NCI-H1048 (cell line): ENCODE data around the gene TBXA2R.
A peak's percentile ranks its signal among the peaks of the same experiment; 100 is the strongest.
"Not testable (repeated sequence)": the region's sequence is repeated elsewhere in the genome, so short reads cannot be mapped to it uniquely, and the experiment has no call there.

Experiments
- DNase-seq: peaks from one replicate; lab custom pipeline; 2025; lab: John Stamatoyannopoulos, UW

The TBXA2R gene

GRCh38 chr19:3577723-3578344 lies 28.8 kb downstream of the TBXA2R start:
- DNase-seq: no peak

DNA sequence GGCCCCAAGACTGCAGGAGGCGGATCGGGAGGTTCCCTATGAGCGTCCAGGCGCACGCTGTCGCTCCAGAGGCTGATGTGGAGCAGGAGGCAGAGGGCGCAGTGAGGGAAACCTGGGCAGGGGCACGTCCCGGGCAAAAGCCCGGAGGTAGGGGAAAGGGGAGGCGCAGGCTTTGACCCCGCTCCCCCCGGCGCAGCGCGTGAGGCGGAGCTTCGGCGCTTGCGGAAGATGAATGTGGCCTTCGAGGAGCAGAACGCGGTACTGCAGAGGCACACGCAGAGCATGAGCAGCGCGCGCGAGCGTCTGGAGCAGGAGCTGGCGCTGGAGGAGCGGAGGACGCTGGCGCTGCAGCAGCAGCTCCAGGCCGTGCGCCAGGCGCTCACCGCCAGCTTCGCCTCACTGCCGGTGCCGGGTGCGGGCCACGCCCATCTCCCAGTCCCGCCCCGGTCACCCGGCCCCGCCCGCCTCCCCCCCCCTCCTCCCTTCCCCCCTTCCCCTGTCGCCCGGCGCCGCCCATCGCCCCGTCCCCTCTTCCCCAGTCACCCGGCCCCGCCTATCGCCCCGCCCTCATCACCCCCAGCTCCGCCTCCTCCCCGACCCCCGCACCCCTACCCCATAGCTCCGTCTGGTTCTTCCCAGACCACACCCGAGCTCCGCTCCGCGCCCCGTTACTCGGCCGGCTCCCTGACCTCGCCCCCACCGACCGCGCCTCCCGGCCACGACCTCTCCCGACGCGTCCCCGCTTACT lies 29.8 kb downstream of the TBXA2R start:
- DNase-seq: no peak

DNA sequence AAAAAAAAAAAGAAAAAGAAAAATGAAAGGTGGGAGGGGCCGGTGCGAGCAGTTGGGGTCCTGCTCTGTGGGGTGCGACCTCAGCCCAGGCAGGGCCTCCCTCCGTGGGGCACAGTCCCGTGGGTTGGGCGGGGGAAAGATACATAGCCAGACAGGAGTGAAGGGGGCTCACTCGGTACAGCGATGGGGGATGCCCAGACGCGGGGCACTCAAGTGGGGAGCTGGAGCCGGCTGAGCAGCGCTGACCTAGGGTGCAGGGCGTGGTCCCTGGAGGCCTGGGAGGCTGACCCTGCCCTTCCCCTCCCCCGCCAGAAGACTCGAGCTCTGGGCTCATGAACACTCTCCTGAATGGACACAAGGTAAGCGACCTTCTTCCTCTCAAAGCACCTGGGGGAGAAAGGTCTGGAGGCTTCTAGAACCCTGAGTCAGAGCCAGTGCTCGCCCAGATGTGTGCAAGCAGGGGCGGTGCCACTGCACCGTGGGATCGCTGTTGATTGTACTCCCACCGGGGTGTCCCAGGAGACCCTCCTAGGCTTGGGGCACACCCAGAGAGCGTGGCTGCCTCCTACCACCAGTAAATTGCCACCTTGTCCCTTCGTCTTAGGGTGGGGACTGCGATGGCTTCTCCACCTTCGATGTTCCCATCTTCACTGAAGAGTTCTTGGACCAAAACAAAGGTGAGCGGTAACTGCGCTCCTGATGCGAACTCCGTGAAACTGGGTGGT lies 30.6 kb downstream of the TBXA2R start:
- DNase-seq: no peak

DNA sequence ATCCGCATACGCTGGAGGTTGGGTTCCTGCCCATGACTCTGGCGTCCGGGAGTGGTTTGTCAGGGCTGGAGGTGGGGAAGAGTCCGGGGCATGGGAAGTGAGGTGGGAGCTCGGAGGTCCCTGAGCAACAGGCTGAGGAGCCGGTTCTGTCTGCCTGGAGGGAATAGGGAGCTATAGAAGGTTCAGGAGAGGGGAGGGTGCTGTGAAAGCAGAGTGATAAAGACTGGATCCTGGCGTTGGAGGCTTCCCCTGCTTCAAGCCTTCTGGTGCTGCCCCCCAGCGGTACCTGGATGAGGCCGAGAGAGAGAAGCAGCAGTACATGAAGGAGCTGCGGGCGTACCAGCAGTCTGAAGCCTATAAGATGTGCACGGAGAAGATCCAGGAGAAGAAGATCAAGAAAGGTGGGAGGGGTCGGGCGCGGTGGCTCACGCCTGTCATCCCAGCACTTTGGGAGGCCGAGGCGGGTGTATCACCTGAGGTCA lies 31.4 kb downstream of the TBXA2R start:
- no peak for DNase-seq

DNA sequence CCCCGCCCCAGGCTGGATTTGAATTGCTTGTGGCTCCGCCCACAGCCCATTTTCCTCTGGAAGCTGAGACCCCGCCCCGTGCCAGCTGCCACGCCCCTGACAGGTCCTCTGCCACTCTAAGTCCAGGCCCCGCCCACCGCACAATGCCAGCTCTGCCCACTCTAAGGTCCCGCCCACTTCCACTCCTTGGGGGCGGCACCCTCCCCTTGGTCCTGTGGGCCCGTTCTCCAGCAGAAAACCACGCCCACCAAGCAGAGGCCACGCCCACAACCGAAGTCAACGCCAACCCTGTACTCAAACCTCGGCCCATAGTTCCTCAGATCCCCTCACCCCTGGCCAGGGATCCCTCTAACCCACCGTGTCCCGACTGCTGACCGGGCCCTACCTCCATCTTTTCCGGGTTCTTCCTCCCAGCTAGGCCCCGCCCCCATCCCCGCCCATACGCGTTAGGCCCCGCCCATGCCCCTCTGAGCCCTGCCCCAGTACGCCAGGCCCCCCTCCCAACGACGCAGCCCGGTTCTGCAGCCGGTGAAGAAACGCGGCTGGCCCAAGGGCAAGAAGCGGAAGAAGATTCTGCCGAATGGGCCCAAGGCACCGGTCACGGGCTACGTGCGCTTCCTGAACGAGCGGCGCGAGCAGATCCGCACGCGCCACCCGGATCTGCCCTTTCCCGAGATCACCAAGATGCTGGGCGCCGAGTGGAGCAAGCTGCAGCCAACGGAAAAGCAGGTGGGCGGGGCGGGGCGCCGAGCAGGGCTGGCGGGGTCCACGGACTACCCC lies 32.6 kb downstream of the TBXA2R start:
- DNase-seq: peak; percentile 98

GRCh38 chr19:3573162-3573857 lies 33.4 kb downstream of the TBXA2R start:
- DNase-seq: no peak

- DNase-seq: no peak
Measured at GRCh38 chr19:3572855-3573161, 33.9 kb downstream of the TBXA2R start, which contains the start of gene HMG20B. TSS of gene HMG20B (plus strand) at chr19:3572944. CDS start at chr19:3573310, 366 bp downstream.

DNA sequence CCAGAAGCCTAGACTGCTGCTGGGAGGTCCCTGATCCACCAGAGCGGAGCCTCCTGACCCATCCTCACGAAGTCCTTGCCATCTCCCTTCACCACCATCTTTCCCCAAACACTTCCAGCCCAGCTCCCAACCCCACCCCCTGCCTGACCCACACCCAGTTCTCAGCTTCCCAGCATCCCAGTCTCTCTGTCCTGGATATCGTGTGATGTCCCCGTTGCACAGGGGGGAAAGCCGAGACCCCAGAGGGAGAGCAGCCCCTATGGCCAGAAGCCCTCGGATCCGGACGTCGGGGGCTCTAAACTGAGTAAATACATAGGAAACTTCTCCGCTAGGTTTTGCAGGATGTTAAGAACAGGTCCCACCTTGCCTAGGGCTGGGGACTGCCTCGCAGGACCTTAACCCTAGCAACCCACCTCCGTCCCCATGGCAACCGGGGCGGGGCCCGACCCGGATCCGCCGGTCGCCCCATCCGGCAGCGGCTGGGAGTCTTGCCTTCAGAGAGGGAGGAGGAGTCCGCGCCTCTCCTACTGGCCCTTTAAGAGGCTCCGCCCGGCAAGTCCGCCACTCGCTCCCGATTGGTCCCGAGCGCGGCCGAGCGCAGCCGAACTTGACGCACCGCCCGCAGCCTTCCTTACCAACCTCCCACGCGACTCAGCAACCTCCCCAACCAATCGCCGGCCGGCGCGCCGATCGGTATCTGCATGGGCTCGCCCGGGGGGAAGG lies 34.4 kb downstream of the TBXA2R start:
- DNase-seq: peak; percentile 97

DNA sequence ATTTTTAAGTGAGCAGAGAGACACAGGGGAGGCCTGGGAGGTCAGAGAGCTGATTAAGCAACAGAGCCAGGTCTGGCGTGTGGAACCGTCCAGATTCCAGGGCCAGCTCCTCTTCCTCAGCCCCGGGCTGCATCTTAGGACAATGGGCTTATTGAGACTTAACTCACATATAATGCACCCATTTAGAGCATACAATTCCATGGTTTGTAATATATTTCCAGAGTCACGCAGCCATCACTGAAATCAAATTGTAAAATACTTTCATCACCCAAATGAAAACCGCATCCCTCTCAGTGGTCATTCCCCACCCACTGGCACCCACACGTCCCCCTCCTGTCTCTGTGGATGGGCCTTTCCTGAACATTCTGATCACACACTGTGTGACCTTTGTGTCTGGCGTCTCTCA lies 36.1 kb downstream of the TBXA2R start:
- no peak for DNase-seq

- not testable (repeated sequence) for DNase-seq
Measured at GRCh38 chr19:3570042-3570441, 36.6 kb downstream of the TBXA2R start.

DNA sequence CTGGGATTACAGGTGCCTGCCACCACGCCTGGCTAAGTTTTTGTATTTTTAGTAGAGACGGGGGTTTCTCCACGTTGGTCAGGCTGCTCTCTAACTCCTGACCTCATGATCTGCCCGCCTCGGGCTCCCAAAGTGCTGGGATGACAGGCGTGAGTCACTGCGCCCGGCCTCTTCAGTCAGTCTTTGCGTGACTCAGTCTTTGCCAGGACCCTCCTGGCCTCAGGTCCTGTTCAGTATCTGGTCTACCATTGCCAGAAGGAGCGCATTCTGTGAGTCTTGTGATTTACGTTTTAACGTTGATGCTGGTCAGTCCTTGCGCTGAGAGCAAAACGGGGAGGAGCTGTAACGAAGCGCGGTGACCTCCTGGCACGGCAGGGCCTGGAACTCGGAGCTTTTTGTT lies 41.5 kb downstream of the TBXA2R start:
- DNase-seq: no peak

DNA sequence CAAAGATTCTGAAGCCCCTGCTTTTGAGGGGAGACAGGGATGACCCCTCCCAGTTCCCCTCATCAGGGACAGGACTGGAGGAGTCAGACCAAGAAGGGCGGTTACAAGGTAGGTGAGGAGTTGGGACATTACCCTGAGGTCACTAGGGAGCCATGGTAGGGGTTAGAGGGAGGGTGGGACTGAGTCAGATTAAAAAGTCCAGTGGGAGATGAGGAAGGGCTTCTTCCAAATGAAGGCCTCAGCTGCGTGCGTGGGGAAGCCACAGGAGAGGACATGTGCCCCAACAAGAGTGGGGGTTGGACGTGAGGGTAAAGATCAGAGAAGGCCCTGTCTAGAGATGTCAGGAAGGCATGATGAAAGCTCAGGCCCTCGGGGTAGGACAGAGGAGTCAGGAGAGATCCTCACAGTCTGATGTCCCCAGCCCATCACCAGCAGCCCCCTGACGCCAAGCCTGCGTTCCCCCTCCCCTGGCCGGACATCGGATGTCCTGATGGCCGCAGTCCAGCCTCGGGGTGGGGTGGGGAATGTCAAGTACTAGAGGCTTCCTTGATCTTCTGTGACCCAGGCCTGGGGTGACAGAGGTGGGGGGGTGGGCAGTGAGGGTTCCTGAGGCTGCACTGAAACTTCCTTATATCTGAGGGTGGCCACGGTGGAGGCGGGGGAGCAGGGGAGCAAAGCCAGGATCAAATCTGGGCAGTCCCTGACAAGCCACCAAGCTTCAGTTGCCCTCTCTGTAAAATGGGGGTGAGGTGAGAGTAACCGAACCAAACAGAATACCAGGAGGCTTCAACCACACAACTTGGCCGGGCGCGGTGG lies 42.8 kb downstream of the TBXA2R start:
- DNase-seq: no peak

DNA sequence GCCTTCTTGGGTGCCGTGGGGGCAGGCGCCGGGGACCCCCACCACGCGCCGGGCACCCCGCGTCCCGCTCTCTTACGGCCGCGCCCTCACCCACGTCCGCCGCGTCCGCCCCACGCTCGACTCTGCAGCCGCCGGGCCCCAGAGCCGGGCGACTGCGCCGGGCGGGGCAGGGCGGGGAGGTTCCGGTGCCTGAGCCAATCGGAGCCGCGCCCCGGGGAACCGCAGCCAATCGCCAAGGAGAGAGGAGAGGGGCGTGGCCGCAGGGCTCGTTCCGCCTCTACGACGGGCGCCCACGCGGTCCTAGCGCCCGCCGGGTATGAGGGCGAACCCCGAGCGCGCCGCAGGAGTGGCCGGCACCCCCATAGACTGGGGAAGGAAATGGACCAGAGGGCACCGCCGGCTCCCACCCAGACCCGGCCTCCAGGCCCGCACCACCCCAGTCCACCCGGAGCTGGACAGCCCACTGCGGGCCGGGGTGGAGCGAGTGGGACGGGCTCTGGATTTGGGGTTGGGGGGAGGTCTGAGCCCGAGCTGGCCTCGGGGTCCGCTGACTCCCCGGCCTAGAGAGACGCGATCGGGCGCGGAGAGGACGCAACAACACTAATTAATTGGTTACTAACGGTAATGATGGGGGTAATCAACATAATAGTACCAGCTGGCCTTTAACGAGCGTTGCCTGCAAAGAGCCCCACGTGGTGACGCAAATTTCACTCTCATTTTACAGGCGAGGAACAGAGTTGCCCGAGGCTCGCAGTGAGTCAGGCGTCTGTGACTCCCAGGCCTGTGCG lies 49.0 kb downstream of the TBXA2R start, which contains the start of gene MFSD12:
Gene MFSD12 (minus strand): TSS at position 126 of the 788 bp plus-strand sequence. CDS start 183 bp downstream, outside the sequence.
- DNase-seq: peak; percentile 85

DNA sequence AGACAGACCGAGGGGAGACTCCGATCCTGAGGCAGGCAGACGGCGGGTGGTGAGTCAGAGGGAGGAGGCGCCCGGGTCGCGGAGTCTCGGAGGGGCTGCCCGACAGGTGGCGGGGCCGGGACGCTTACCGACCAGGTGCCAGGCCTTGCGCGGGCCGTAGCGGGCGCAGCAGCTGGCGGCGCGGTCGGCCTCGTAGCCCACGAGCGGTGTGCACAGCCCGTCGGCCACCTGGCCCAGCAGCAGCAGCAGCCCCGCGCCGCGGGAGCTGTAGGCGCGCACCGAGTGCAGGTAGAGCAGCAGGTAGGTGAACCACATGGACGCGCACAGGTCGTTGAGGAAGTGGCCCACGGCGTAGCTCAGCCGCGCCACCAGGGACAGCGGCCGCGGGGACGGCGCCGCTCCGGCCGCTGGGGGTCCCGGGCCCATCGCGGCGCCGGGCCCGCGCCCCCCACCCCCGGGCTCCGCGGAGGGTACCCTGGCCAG lies 49.7 kb downstream of the TBXA2R start:
- DNase-seq: no peak

- DNase-seq: no peak
Measured at GRCh38 chr19:3556423-3556977, 50.2 kb downstream of the TBXA2R start.

DNA sequence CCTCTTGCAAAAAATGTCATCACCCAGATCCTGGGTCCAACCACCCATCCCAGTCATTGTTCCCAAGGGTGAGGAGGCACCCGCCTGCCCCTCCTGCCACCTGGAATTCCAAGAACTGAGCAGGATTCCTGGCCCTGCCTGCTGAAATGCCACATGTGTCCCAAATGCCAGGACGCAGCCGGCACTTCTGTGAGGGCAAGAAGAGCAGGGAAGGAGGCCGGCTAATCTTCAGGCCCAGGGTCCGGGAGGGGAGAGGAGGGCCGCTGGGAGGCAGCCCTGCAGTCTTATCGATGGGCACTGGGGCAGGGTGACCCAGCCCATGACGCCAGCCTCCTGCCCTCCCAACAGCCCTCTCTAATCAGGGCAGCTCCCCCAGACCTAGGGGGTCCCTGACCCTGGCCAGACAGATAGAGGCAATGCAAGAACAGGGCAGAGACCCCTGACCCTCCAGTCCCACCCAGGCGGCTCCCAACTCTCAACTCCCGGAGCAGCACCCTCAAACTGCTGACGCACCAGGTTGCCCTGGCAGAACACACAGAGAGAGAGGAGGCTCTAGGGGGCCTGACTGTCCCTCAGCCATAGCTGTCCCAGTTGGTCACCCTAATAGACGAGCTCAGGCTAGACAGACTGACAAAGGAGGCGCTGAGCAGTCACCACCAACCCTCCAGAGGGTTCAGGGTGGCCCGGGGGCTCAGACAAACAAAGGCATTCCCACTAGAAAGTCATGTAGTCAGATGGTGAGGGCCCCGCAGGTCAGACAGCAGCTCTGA lies 50.8 kb downstream of the TBXA2R start:
- no peak for DNase-seq

- no peak for DNase-seq
Measured at GRCh38 chr19:3554254-3555083, 52.2 kb downstream of the TBXA2R start.
